ACHN (cell line): ENCODE results near the gene MESD.

Experiments
- DNase-seq: peaks from one replicate; pipeline ENCODE4 v3.0.0-alpha.2; 2015
- in situ Hi-C: cut with HindIII; loops from 2 replicates; pipeline ENCODE4 v1.10.0; 2017; ENCODE audit warnings: low sequenced_read_pairs, low pct_ligation_motif_present, low pct_unique_long_range_greater_than_20kb

Gene MESD

DNA sequence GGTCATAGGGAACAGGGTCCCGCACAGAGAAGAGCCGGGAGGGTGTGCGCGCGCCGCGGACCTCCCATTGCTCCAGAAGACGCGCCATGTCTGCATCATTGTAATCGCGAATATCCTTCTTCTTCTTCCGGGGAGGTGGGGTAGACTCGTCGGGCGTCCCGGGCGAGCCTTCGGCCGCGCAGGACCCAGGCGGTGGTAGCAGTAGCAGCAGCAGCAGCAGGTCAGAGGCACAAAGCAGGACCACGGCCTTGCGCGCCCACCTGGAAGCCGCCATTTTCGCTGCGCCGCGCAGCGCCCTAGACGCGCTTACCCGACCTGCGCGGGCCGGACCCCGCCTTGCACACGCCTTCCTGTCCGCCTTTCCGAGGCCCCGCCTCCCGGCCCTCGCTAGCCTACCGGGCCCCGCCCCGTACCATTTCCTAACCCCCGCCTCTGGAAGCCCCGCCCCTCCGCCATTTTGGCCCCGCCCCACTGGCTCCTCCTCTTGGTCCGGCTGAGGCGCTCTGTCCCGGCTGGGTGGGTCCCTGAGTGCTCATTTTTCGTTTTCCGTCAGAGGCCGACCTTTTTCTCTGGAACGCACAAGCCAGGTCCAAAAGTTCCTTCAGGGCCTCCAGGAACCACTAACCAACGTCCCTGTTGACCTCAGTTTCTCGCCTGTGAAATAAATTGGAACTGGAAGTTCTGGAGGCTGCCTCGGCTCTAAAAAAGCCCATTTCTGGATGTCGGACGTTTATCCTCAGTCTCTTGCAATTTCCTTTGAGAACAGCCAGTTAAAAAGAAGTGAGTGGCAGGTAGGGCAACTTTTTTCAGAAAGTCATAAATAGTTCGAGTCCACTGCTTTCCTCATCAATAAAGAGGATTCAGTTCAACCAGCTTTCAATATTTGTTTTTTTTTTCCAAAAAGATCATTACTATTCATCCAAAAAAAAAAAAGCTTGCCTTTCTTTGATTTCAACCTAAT lies at the start of gene MESD:
Gene MESD, minus strand, starts transcription at position 302 of the 961 bp plus-strand sequence. Its CDS starts 28 bp downstream, at position 274.
- in situ Hi-C loops: no loop called here
- peak; percentile 91 for DNase-seq

DNA sequence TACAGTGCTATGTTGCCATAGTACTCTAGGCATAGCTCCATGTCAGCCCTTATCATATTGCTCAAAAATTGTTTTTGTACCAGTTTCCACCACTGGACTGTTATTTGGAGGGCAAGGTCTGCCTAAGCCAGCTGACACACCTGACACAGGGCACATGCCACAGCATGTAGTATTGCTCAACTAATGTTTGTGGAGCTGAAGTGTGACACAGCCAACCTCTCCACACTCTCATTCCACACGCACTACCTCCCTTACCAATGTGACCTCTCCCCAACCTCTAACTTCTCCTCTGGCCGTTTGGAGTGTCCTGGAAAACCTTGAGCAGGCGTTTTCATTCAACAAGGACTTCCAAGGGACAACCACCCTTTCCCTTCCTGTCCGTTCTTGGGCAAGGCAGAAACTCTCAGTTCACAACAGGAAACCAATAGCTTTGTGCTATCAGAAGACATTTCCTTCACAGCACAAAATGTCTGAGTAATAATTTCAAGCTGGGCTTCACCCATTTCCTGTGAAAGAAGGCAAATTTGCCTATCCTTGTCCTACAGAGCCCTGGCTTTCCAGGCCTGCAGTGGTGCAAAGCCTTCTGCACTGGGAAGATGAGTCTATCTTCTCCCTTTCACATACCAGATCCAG lies 49.5 kb upstream of the MESD start:
- in situ Hi-C loops: no loop called here
- DNase-seq: no peak

DNA sequence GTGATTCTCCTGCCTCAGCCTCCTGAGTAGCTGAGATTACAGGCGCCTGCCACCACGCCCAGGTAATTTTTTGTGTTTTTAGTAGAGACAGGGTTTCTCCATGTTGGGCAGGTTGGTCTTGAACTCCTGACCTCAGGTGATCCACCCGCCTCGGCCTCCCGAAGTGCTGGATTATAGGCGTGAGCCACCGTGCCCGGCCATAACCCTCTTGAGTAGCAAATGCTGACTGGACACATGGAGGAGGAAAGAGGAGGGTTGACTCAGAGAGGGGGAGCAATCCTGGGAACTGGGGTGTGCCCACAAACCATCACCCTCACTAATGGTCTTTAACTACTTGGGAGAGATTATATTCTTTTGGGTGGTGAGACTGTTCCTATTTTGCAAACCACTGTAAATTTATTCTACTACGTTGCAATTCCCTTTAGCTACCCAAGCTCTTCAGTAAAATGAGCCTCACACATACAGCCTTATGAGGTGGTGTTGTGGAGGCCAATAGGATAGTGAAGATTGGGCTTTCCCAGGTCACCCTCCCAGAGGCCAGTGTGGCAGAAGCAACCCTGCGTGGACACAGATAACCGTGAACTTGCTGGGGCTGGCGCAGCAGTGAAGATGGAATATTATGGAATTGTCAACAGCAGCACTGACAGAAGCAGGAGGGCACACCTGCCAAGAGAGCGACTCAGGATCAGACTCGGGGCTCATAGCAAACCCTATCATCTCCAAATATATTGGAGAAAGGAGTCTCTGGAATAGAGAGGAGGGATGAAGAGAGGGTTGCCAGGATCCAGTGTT lies 48.5 kb upstream of the MESD start:
- no peak for DNase-seq
- in situ Hi-C loops: no loop called here

DNA sequence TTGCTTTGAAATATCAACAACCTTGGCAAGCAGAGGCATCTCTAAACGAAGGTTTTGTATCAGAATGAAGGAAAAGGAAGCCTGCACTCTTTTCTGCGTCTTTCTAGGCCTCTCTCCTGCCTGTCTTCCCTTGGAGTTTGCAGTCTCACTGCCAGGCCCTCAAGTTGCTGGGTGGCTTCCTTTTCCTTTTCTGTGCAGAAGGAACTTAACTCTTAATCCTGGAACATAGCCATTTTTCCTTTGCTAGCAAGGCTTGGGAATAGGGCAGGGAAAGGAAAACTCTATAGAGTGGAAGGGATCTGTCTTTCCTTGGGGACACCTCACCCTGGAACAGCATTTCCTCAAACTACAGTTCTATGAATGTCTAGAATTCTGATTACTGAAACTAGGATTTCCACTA lies 43.9 kb upstream of the MESD start:
- DNase-seq: no peak
- in situ Hi-C loops: no loop called here

DNA sequence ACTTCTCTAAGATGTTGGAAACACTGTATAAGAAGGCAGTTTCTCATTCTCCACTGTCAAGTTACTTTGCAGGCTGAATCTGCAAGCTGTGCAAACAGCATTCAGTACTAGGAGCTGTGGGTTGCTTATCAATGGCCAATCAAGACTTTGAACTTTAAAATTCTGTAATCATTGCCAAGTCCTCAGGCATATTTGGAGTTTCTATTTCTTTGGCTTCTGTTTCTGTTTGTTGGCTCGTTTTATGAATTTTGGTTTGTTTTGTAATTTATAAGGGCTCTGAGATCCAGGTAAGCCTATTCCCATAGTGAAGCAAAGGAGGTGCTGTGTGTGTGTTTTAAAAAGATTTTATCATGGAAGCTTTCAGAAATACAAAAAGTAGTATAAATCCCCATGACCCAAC lies 43.2 kb upstream of the MESD start:
- in situ Hi-C loops: no loop called here
- DNase-seq: no peak

DNA sequence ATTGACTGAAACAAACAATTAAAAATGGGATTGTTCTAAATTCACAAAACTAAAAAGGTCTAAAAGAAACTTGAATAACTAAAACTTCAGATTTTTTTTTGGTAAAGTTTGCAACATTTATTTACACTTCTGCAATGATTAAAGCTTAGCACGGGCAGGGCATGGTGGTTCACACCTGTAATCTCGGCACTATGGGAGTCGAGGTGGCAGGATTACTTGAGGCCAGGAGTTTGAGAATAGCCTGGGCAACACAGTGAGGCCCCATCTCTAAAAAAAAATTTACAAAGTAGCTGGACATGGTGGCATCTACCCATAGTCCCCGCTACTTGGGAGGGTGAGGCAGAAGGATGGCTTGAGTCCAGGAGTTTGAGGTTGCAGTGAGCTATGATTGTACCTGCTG lies 42.7 kb upstream of the MESD start:
- DNase-seq: no peak
- in situ Hi-C loops: no loop called here

DNA sequence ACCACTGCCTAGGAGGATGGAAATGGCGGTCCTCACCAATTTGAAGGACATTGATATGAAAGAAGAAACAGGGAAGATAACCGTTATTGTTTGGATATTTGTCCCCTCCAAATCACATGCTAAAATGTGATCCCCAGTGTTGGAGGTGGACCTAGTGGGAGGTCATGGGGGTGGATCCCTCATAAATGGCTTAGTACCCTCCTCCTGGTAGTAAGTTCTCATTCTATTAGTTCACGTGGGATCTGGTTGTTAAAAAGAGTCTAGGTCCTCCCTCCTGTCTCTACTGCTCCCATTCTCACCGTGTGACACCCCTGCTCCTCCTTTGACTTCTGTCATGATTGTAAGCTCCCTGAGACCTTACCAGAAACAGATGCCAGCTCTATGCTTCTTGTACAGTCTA lies 41.6 kb upstream of the MESD start:
- no peak for DNase-seq
- in situ Hi-C loops: no loop called here

DNA sequence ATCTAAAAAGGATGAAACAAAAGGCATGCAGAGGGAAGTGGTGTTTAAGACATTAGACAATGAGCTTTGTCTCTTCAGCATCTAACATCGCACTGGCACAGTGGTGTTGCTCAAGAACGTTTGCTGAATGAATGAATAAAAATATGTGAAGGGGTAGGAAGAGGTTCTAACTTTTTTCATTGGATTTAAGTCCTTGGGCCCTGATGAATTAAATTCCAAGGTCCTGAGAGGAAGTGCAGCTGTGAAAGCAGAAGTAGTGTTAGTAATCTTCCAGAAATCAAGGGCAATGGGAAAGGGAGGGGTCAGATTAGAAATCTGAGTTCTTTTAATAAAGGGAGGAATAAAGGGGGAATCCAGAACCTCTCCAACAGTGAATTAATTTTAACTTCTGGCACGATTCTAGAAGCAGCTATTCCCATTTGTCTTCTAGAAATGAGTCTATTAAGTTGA lies 40.7 kb upstream of the MESD start:
- in situ Hi-C loops: no loop called here
- DNase-seq: no peak

DNA sequence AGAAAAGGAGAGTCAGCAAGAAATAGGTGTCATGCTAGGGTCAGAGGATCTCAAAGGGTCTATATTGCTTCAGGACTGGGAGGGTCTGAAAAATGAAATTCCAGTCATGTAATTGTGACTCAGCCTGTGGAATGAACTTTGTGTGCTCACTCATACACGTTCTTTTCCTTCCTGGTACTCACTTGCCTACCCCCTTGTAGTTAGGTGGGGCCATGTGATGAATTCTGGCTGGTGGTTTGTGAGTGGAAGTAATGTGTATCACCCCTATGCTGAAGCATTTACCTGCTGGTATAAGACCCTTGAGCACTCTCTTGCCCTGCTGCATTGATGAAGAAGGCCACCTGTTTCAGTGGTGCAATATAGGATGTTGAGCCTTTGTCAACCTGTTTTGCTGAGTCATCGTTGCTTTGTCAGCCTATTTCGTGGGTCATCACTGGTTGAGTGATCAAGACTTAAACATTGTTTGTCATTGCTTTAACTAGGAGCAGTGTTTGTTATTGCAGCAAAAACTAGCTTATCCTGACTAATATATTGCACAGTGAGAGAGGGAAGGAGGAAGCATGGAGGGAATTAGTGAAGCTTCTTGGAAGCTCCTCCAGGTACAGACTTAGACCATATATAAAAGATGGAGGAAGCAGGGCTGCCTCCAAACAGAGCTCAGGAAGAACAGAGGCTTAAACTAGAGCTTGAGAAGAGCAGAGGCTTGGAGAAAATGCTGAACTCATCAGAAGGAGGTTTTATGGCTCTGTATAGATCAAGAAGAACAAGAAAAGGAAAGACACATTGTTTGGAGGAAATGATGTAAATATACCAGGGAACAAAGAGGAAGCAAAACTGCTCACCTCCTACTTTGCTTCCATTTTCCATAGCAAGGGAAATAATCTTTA lies 40.0 kb upstream of the MESD start:
- no peak for DNase-seq
- in situ Hi-C loops: no loop called here

DNA sequence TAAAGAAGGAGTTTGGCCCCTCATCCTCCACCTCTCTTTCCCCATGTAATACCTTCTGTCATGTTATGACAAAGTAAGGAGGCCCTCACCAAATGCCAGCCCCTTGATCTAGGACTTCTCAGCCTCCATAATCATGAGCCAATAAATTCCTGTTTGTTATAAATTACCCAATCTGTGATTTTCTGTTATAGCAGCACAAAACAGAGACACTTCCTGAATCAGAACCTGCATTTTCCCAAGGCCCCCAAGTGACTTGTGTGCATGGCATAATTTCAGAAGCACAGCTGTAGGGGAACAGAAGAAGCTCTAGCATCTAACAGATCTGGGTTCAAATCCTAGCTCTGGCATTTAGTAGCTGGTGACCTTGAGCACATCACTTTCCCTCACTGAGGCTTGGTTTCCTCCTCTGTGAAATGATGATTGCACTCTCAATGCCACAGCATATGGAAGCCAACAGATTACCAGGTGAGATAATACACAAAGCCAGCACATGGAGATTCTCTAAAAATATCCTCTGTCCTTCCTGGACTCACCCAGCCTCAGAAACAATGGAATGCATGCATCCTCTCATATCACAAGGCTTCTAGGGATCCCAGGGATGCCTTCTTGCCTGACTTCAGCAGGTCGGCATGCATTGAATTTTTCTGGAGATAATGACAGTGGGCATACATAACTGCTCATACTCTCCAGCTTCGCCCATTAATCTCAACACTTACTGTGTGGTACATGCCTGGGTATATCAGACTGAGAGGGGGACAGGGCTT lies 37.4 kb upstream of the MESD start:
- in situ Hi-C loops: no loop called here
- DNase-seq: no peak

DNA sequence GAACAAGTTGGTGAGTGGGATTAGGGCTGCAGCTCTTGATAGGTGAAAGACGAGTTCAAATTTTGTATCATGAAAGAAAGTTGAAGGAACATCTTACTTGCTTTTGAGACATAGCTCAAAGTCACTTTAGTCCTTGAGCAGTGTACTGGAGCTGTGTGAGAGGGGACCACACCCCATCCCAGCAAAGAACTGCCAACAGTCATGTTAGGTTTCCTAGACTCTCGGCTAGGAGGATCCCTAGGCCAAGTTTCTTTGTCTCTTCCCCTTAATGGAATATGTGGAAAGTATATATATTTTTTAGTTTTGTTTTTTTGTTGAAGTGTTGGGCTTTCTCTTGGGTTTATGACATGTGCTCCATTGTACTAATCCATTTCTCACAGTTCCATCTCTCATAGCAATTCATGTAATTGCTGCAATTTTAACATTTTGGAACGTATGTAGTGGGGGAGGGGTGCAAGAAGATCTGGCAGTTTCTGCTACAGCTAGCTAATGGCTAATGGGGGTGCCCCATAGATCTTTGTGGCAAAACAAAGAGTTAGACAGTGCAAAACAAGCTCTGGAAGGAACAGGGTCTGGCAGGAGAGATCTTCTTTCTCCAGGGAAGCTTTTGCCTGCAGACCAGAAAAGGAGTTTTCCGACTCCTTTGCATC lies 36.2 kb upstream of the MESD start:
- DNase-seq: no peak
- in situ Hi-C loops: no loop called here

DNA sequence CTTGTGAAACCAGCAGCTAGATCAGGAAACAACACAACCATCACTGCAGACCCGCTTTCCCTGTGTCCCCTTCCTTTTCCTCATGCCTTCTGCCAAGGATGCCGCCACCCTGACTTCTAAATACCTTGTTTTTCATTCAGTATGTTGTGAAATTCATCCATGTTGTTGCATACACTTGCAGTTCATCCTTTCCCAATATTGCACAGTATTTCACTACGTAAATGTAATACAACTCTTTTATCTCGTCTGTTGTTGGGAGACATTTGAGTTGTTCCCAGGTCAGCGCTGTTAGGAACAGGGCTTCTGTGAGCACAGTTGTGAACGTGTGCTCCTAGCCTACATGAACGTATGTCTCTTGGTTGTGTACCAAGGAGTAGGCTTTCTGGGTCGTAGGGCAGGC lies 35.3 kb upstream of the MESD start:
- in situ Hi-C loops: no loop called here
- DNase-seq: no peak

DNA sequence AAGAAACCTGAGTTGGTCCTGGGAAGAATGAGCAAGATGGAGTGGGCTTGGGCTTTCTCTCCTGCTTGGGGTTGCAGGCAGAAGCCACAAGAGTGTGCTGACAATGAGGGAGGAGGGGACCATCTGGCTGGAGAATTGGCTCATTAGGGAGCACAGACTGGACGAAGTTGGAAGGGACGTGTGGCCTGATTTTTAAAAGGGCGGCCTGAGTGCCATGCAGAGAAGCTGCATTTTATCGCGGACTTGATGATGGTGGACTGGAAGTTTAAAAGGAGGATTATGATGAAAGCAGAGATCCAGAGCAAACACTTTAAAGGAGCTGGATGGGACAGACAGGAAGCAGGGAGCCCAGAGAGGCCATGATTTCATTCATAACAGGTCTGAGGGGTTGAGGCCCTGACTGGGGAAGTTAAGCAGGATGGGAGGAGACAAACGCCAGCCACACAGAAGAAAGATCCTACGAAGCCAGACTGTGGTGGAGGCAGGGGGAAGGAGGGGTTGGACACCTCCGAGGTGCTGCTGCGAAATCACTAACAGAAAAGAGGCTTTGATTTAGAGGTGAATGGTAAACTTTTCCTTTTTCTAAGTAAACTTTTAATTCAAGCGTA lies 34.8 kb upstream of the MESD start:
- DNase-seq: no peak
- in situ Hi-C loops: no loop called here

DNA sequence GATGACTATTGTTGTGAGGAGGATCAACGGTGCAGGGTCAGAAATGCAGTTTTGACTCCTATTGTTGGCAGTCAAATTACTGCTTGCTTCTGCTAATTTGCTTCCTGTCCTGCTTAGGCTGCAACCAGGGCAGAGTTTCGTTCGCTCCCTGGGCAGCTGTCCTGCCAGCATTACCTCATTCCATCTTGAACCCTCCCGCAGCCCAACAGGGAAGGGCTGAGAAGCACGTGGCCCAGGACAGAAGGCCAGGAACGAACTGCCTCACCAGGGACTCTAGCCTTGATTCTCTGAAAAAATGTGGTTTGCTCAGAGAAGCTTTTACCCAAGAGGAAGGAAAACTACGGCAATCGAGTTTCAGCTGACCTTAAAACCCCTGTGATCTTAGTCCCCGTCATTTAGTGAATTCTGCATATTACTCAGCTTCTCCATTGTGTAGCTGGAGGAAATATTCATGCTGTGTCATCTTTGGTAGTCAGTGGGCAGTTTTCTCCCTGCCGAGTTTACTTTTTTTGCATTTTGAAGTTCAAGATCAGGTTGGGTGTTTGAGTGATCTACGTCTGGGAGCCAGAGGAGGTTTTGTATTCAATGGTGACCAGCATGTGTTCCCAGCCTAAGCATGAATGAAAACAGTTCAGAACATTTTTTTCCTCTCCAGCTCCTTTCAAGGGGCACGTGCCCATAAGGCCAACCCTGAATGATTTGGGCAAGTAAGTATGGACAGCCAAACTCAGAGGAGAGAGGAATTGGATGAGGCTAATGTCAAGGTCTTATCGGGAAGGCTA lies 34.1 kb upstream of the MESD start:
- DNase-seq: no peak

DNA sequence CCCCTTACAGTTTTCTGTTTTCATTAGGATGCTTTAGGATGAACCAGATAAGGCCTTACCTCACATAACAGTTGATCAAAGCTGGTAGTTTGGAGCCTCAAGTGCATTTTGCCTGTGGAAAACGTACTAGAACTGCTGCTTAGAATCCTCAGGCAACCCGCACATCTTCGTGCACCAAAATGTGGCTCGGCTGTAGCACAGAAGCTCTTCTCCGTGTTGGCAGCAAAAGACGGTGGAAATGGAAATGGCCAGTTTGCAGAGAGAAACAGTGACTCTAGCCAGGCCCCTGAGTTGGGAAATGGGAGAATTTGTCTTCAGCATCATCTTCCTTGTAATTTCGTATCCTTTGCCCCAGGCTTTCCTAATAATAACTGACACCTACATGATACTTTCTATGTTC lies 31.7 kb upstream of the MESD start:
- in situ Hi-C loops: no loop called here
- DNase-seq: no peak

More for the DNA sequence above, 34.1 kb upstream of the MESD start:
- in situ Hi-C loops: no loop called here

DNA sequence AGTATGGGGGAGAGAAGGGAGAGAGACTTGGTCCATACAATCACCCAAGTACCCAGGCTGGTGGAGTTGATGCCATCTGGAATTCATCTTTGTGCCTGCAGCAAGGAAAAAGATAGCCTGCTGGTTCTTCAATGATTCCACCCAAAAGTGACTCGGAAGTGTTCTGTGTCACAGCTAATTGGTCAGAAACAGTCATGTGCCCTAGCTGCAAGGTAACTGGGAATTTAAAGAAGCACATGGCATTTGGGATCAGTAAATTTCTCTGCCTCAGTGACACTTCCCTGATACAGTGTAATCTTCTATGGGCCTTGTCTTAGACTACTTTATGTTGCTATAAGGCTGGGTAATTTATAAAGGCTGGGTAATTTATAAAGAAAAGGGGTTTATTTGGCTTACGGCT lies 28.6 kb upstream of the MESD start:
- in situ Hi-C loops: no loop called here
- no peak for DNase-seq
